HG03159 (cell line): ENCODE measurements around the gene LDB2.

Experiments used
- ATAC-seq: cut with Tn5 transposase; IDR thresholded peaks from one replicate; pipeline ENCODE4 v1.9.1; 2021; ENCODE audit warnings: mild to moderate bottlenecking, moderate library complexity; ENCODE audit not compliant: unreplicated experiment

LDB2 gene

GRCh38 chr4:16887887-16888286, 10.6 kb downstream of the LDB2 start:
- no peak for ATAC-seq

- ATAC-seq = no peak
These were observed 13.6 kb downstream of the LDB2 start for GRCh38 chr4:16884673-16885460.

GRCh38 chr4:16883806-16884205, 14.6 kb downstream of the LDB2 start:
- ATAC-seq = no peak

- no peak for ATAC-seq
These were observed 17.1 kb downstream of the LDB2 start for GRCh38 chr4:16881151-16881884.

GRCh38 chr4:16875487-16875886, 23.0 kb downstream of the LDB2 start:
- ATAC-seq = no peak

- no peak for ATAC-seq
These were observed 28.7 kb downstream of the LDB2 start for GRCh38 chr4:16869594-16870245.

- no peak for ATAC-seq
These were observed 29.8 kb downstream of the LDB2 start for GRCh38 chr4:16868674-16869073.

- no peak for ATAC-seq
These were observed 30.6 kb downstream of the LDB2 start for GRCh38 chr4:16867827-16868226.

- no peak for ATAC-seq
These were observed 31.5 kb downstream of the LDB2 start for GRCh38 chr4:16866974-16867373.

GRCh38 chr4:16865897-16866283, 32.6 kb downstream of the LDB2 start:
- ATAC-seq = no peak

- ATAC-seq = no peak
These were observed 33.1 kb downstream of the LDB2 start for GRCh38 chr4:16865209-16865896.

- ATAC-seq = no peak
These were observed 34.2 kb downstream of the LDB2 start for GRCh38 chr4:16864199-16864598.

GRCh38 chr4:16862697-16863096, 35.7 kb downstream of the LDB2 start:
- no peak for ATAC-seq

- no peak for ATAC-seq
These were observed 37.9 kb downstream of the LDB2 start for GRCh38 chr4:16860516-16860915.

- ATAC-seq = no peak
These were observed 39.4 kb downstream of the LDB2 start for GRCh38 chr4:16859031-16859430.

GRCh38 chr4:16858275-16858752, 40.1 kb downstream of the LDB2 start:
- no peak for ATAC-seq

- no peak for ATAC-seq
These were observed 41.0 kb downstream of the LDB2 start for GRCh38 chr4:16857425-16857824.

GRCh38 chr4:16853640-16854039, 44.8 kb downstream of the LDB2 start:
- no peak for ATAC-seq

GRCh38 chr4:16852644-16853043, 45.8 kb downstream of the LDB2 start:
- no peak for ATAC-seq

- ATAC-seq = no peak
These were observed 46.2 kb downstream of the LDB2 start for GRCh38 chr4:16852228-16852627.

- ATAC-seq = no peak
These were observed 51.8 kb downstream of the LDB2 start for GRCh38 chr4:16846540-16847117.
